ENCODE data around the gene USP9Y. TPM values are rescaled to one million over a fixed set of nuclear protein-coding genes. Genes with fewer than 3 reads are reported as not detected.

USP9Y gene
- total and polyA plus RNA-seq, 10 of the 15 experiments (the other 5 are each of a cell fraction or from before 2014, with no cell fraction given), result 0.08 TPM; not detected in 9

- DNase-seq (ENCODE audit: low read depth, low spot score) (no peak), ATAC-seq (no peak), FAIRE-seq (no peak)
- Histone ChIP-seq H2AFZ (ENCODE audit: control insufficient read depth, low read depth, low read length) (no peak overlapping the region), H3K27me3 (replicated peaks in 1 of 2; ENCODE audit: control insufficient read depth in 2 of 2, insufficient read depth in 2 of 2, low read length in 1 of 2) (no peaks in the 10 kb centered on the region), H3K36me3 (ENCODE audit: control insufficient read depth in 2 of 2, insufficient read depth in 2 of 2, low read length in 1 of 2) (no peaks in the 10 kb centered on the region), H3K4me1 (ENCODE audit: control insufficient read depth, insufficient read depth, low read length) (no peaks in the 10 kb centered on the region), H3K9me3 (replicated peaks; ENCODE audit: control insufficient read depth, insufficient read depth, low read length) (no peaks in the 10 kb centered on the region), H3K4me2 (ENCODE audit: control insufficient read depth, insufficient read depth) (no peak overlapping the region), H3K9ac (ENCODE audit: control insufficient read depth, insufficient read depth, low read length) (no peak overlapping the region), H3K79me2 (ENCODE audit: control insufficient read depth, insufficient read depth, low read length) (no peaks in the 10 kb centered on the region), H4K20me1 (ENCODE audit: control insufficient read depth, insufficient read depth) (no peaks in the 10 kb centered on the region), H3K27ac (ENCODE audit: control insufficient read depth, insufficient read depth) (no peak overlapping the region), H3K4me3 (no peak overlapping the region)
- in situ Hi-C loops (cut with MboI) (no loop called here), intact Hi-C loops (cut with micrococcal nuclease; ENCODE audit: unreplicated experiment) (no loop called here)
- SMC1A ChIA-PET (ENCODE audit: uncharacterized antibody, unreplicated experiment), result no interaction called here
- TF ChIP-seq RUNX3 (IDR thresholded peaks at IDR 0.05; ENCODE audit: low read length) (no peak), KLF5 (IDR thresholded peaks at IDR 0.05; ENCODE audit: partially characterized antibody) (no peak), CREM (IDR thresholded peaks at IDR 0.05; ENCODE audit: low read depth) (no peak), ZBTB33 (IDR thresholded peaks at IDR 0.05) (no peak), NFXL1 (IDR thresholded peaks at IDR 0.05; ENCODE audit: borderline replicate concordance) (no peak), SPI1 (IDR thresholded peaks at IDR 0.05; ENCODE audit: borderline replicate concordance, insufficient read depth, low read depth, low read length) (no peak), IKZF1 (conservative IDR thresholded peaks at IDR 0.05) (no peak), SMC3 (IDR thresholded peaks at IDR 0.05; ENCODE audit: borderline replicate concordance, low read length) (no peak), ELK1 (IDR thresholded peaks at IDR 0.05; ENCODE audit: low read depth, low read length) (no peak), FOXK2 (IDR thresholded peaks at IDR 0.05) (no peak), HSF1 (IDR thresholded peaks at IDR 0.05; ENCODE audit: low read depth, low read length) (no peak), MEF2B (IDR thresholded peaks at IDR 0.05; ENCODE audit: partially characterized antibody, poor library complexity, severe bottlenecking) (no peak), ZBED1 (IDR thresholded peaks at IDR 0.05; ENCODE audit: borderline replicate concordance) (no peak), RFX5 (IDR thresholded peaks at IDR 0.05; ENCODE audit: low read depth, low read length) (no peak), ATF7 (IDR thresholded peaks at IDR 0.05; ENCODE audit: low read depth) (no peak), RAD51 (IDR thresholded peaks at IDR 0.05) (no peak), ETV6 (conservative IDR thresholded peaks at IDR 0.05 in 1 of 2, IDR thresholded peaks at IDR 0.05 in 1 of 2; ENCODE audit: borderline replicate concordance in 1 of 2, low read depth in 1 of 2) (no peak)
- no CpG with 5 or more reads among the region's 2 CpGs for WGBS (ENCODE audit: insufficient coverage, insufficient replicate concordance, low lambda C conversion rate, missing lambda C conversion rate)
- no TSS peak for BruUV-seq (replicated peaks)
- CTCF ChIA-PET, result no interaction called here
- POLR2A ChIA-PET, result no interaction called here
- RAD21 ChIA-PET (ENCODE audit: unreplicated experiment), result no interaction called here
These were observed 9.4 kb downstream of the USP9Y start for GRCh38 chrY:12710460-12710859.

Data from GM12878 (cell line).